Measurements from ENCODE around the gene C6orf141.

Gene C6orf141

GRCh38 chr6:49522710-49523593 is 27.5 kb upstream of the C6orf141 start:
- DNase-seq (ENCODE audit: extremely low read depth, insufficient read length), result no peak
- TF ChIP-seq CTCF (IDR thresholded peaks at IDR 0.05; ENCODE audit: insufficient read depth, low read length, poor library complexity, severe bottlenecking), result no peak
- H3K36me3 ChIP-seq (ENCODE audit: control insufficient read depth, insufficient read depth, low read length), result no peaks in the 10 kb centered on the region
- H3K27me3 ChIP-seq (replicated peaks; ENCODE audit: control insufficient read depth, insufficient read depth, low read length), result no peaks in the 10 kb centered on the region
- no peak overlapping the region for H3K4me3 ChIP-seq (replicated peaks; ENCODE audit: low read depth, low read length)

- no peak for TF ChIP-seq CTCF (IDR thresholded peaks at IDR 0.05; ENCODE audit: insufficient read depth, low read length, poor library complexity, severe bottlenecking)
- DNase-seq (ENCODE audit: extremely low read depth, insufficient read length), result no peak
- no peaks in the 10 kb centered on the region for H3K36me3 ChIP-seq (ENCODE audit: control insufficient read depth, insufficient read depth, low read length)
- H3K4me3 ChIP-seq (replicated peaks; ENCODE audit: low read depth, low read length), result no peak overlapping the region
- H3K27me3 ChIP-seq (replicated peaks; ENCODE audit: control insufficient read depth, insufficient read depth, low read length), result no peaks in the 10 kb centered on the region
Measured at GRCh38 chr6:49523901-49524300, 26.6 kb upstream of the C6orf141 start.

- no peak for TF ChIP-seq CTCF (IDR thresholded peaks at IDR 0.05; ENCODE audit: insufficient read depth, low read length, poor library complexity, severe bottlenecking)
- no peaks in the 10 kb centered on the region for H3K27me3 ChIP-seq (replicated peaks; ENCODE audit: control insufficient read depth, insufficient read depth, low read length)
- H3K36me3 ChIP-seq (ENCODE audit: control insufficient read depth, insufficient read depth, low read length), result no peaks in the 10 kb centered on the region
- no peak overlapping the region for H3K4me3 ChIP-seq (replicated peaks; ENCODE audit: low read depth, low read length)
- no peak for DNase-seq (ENCODE audit: extremely low read depth, insufficient read length)
Measured at GRCh38 chr6:49524541-49524940, 25.9 kb upstream of the C6orf141 start.

GRCh38 chr6:49526598-49526997 is 23.9 kb upstream of the C6orf141 start:
- H3K4me3 ChIP-seq (replicated peaks; ENCODE audit: low read depth, low read length), result no peak overlapping the region
- H3K36me3 ChIP-seq (ENCODE audit: control insufficient read depth, insufficient read depth, low read length), result no peaks in the 10 kb centered on the region
- H3K27me3 ChIP-seq (replicated peaks; ENCODE audit: control insufficient read depth, insufficient read depth, low read length), result no peaks in the 10 kb centered on the region
- no peak for DNase-seq (ENCODE audit: extremely low read depth, insufficient read length)
- TF ChIP-seq CTCF (IDR thresholded peaks at IDR 0.05; ENCODE audit: insufficient read depth, low read length, poor library complexity, severe bottlenecking), result no peak

- no peak for DNase-seq (ENCODE audit: extremely low read depth, insufficient read length)
- no peak for TF ChIP-seq CTCF (IDR thresholded peaks at IDR 0.05; ENCODE audit: insufficient read depth, low read length, poor library complexity, severe bottlenecking)
- H3K36me3 ChIP-seq (ENCODE audit: control insufficient read depth, insufficient read depth, low read length), result no peaks in the 10 kb centered on the region
Measured at GRCh38 chr6:49527320-49527719, 23.1 kb upstream of the C6orf141 start.

More at GRCh38 chr6:49527320-49527719, 23.1 kb upstream of the C6orf141 start:
- Histone ChIP-seq H3K27me3 (replicated peaks; ENCODE audit: control insufficient read depth, insufficient read depth, low read length) (no peaks in the 10 kb centered on the region), H3K4me3 (replicated peaks; ENCODE audit: low read depth, low read length) (no peak overlapping the region)
